ENCODE measurements around the gene ATP5ME.

ATP5ME gene

GRCh38 chr4:622996-623913 lies 50.8 kb downstream of the ATP5ME start:
- peaks cover 0 to 41% of the 10 kb centered on the region in 2 donors for H3K27me3 ChIP-seq
- no peaks in the 10 kb centered on the region for H3K4me1 ChIP-seq
- H3K27ac ChIP-seq = no peak overlapping the region
- H3K36me3 ChIP-seq = no peaks in the 10 kb centered on the region
- H3K4me3 ChIP-seq = no peak overlapping the region
- TF ChIP-seq CTCF (IDR thresholded peaks at IDR 0.05) = no peak
- DNase-seq = peak in 1 of 2 donors; percentile 58
- no peaks in the 10 kb centered on the region for H3K9me3 ChIP-seq
- intact Hi-C loops (cut with DNase I; ENCODE audit: low total_unique reads) = no loop called here
